ENCODE measurements around the gene C19orf67. TPM values are rescaled to one million over a fixed set of nuclear protein-coding genes. Genes with fewer than 3 reads are reported as not detected.

The C19orf67 gene
- total and polyA plus RNA-seq, 2 of the 13 experiments (the other 11 are each of a cell fraction or from before 2014, with no cell fraction given), result 0.11 to 0.32 TPM

- TF ChIP-seq ETS1 (CRISPR knock-in tag; IDR thresholded peaks at IDR 0.05) (no peak), TBX2 (CRISPR knock-in tag; IDR thresholded peaks at IDR 0.05; ENCODE audit: borderline replicate concordance) (peak; percentile 55), PHB2 (IDR thresholded peaks at IDR 0.05; ENCODE audit: partially characterized antibody) (no peak), ASH2L (IDR thresholded peaks at IDR 0.05; ENCODE audit: insufficient read length, low read depth, low read length) (peak; percentile 32), ARNTL (CRISPR knock-in tag; IDR thresholded peaks at IDR 0.05) (0 out of 2 replicates have a peak, but pooled peaks have one; percentile 55), NCOA2 (CRISPR knock-in tag; IDR thresholded peaks at IDR 0.05) (peak; percentile 57), FOXA3 (CRISPR knock-in tag; IDR thresholded peaks at IDR 0.05) (0 out of 2 replicates have a peak, but pooled peaks have one; percentile 25), ZEB1 (IDR thresholded peaks at IDR 0.05; ENCODE audit: insufficient replicate concordance, low read depth) (peak; percentile 25), FOXP1 (IDR thresholded peaks at IDR 0.05) (no peak), FOXP1 (CRISPR knock-in tag; IDR thresholded peaks at IDR 0.05) (0 out of 2 replicates have a peak, but pooled peaks have one; percentile 10), NFE2 (CRISPR knock-in tag; IDR thresholded peaks at IDR 0.05) (no peak), THAP7 (CRISPR knock-in tag; IDR thresholded peaks at IDR 0.05) (0 out of 2 replicates have a peak, but pooled peaks have one; percentile 38), LCORL (IDR thresholded peaks at IDR 0.05) (no peak), LCORL (CRISPR knock-in tag; IDR thresholded peaks at IDR 0.05) (peak; percentile 80), GATAD2A (CRISPR knock-in tag; IDR thresholded peaks at IDR 0.05) (peak; percentile 78), NR2C2 (CRISPR knock-in tag; IDR thresholded peaks at IDR 0.05; ENCODE audit: borderline replicate concordance) (peak; percentile 78), ZNF572 (CRISPR knock-in tag; IDR thresholded peaks at IDR 0.05) (no peak), DPF2 (CRISPR knock-in tag; IDR thresholded peaks at IDR 0.05; ENCODE audit: borderline replicate concordance, low read depth) (peak; percentile 48; the same call in 1 of the 2 replicates), RARA (CRISPR knock-in tag; IDR thresholded peaks at IDR 0.05) (peak; percentile 71), KDM2A (CRISPR knock-in tag; IDR thresholded peaks at IDR 0.05; ENCODE audit: borderline replicate concordance, low read depth) (no peak), ZFX (CRISPR knock-in tag; IDR thresholded peaks at IDR 0.05; ENCODE audit: low read depth) (peak; percentile 33), TEAD3 (CRISPR knock-in tag; optimal IDR thresholded peaks at IDR 0.05; ENCODE audit: borderline replicate concordance) (peak; percentile 55), ZNF766 (CRISPR knock-in tag; IDR thresholded peaks at IDR 0.05; ENCODE audit: borderline replicate concordance) (no peak), ZSCAN12 (CRISPR knock-in tag; IDR thresholded peaks at IDR 0.05) (no peak), RXRB (CRISPR knock-in tag; IDR thresholded peaks at IDR 0.05; ENCODE audit: borderline replicate concordance) (peak; percentile 56; the same call in 1 of the 2 replicates), GATA4 (IDR thresholded peaks at IDR 0.05; ENCODE audit: borderline replicate concordance, low read depth) (0 out of 2 replicates have a peak, but pooled peaks have one; percentile 21), ZNF740 (CRISPR knock-in tag; IDR thresholded peaks at IDR 0.05) (peak; percentile 41; the same call in 1 of the 2 replicates), CREM (IDR thresholded peaks at IDR 0.05) (peak; percentile 57; the same call in 1 of the 2 replicates), CREM (CRISPR knock-in tag; IDR thresholded peaks at IDR 0.05) (no peak)
Measured at GRCh38 chr19:14061081-14061749, 24.4 kb downstream of the C19orf67 start (continued).
